ENCODE data around the gene DMD.

Gene DMD

DNA sequence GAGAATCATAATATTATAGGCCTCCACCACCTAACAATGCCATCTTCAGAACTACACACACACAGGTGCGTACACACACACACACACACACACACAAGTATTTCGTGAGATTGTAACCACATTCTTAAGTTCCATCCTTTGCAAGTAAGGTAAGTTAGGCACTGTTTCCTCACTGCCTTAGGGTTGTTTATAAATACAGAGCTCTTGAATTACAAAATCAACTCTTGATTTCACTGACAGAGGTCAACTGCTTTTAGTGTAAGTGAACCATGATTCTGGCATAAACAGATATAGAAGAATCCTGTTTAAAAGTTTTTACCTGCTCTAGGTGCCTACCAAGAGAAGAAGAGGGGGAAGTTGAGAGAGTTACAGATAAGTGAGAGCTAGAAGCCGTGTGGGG is 166.1 kb downstream of the DMD start:
- no peak for DNase-seq (ENCODE audit: low read depth in 2 of 2)

DNA sequence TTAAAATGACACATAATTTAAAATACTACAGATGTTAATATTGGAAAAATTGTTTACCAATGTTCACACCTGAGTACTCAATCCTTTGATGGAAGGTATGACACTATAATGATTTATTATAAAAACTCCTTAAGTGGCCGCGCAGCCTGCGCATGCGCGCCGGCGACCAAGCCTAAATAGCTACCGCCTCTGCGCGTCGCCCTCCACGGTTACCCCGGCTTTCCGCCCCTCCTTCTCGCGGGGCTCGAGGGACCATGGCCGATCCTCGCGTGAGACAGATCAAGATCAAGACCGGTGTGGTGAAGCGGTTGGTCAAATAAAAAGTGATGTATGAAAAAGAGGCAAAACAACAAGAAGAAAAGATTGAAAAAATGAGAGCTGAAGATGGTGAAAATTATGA is 170.2 kb downstream of the DMD start:
- DNase-seq (ENCODE audit: low read depth in 2 of 2) = no peak

GRCh38 chrX:33032700-33033099 is 178.6 kb downstream of the DMD start:
- no peak for DNase-seq (ENCODE audit: low read depth in 2 of 2)

- DNase-seq (ENCODE audit: low read depth in 2 of 2) = no peak
Observed at GRCh38 chrX:33014949-33015348, 196.4 kb downstream of the DMD start.

- DNase-seq (ENCODE audit: low read depth in 2 of 2) = no peak
Observed at GRCh38 chrX:33014086-33014485, 197.3 kb downstream of the DMD start.

- no peak for DNase-seq (ENCODE audit: low read depth in 2 of 2)
Observed at GRCh38 chrX:33001107-33001506, 210.2 kb downstream of the DMD start.

- no peak for DNase-seq (ENCODE audit: low read depth in 2 of 2)
Observed at GRCh38 chrX:32998776-32999175, 212.6 kb downstream of the DMD start.

- DNase-seq (ENCODE audit: low read depth in 2 of 2) = no peak
Observed at GRCh38 chrX:32995427-32995826, 215.9 kb downstream of the DMD start.

DNA sequence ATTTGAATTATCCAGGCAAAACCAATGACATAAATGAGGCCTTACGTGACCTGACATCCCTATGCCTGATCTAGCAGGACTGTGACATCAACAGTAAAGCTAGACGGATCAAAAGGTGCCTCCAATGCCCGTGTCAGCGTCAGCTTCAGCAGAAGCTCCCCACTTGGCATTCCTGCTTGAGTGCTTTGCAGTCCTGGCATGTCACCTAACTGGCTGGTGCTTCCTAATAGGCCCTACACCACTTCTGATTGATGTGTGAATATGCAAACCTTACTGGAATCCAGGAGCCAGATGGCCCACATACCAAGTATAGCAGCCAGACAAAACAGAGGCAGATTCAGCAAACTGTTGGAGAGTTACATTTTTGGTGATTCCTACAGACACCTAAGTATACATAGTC is 224.2 kb downstream of the DMD start:
- DNase-seq (ENCODE audit: low read depth in 2 of 2) = no peak

- no peak for DNase-seq (ENCODE audit: low read depth in 2 of 2)
Observed at GRCh38 chrX:32985544-32985943, 225.8 kb downstream of the DMD start.

DNA sequence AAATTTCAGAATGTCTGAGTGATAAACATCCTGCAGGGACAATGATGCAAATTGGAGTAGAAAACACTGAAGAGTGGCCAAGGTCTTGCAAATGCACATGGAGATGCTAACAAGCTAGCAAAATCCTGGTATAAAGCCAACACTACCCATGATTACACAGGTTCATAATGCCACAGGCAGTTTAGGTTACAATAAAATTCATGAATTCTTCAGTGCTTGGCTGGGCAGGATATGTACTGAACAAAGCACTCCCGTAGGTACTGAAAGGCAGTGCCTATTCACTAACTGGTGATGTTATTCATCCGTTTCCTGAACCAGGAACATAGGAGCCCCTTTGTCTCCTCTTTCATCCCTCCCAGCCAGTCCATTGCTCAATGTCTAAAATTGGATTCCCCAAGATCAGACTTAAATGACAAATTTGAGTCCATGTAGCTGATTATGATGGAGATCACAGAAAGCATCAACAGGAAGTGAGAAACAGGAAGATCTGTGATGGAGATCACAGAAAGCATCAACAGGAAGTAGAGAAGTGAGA is 244.5 kb downstream of the DMD start:
- DNase-seq (ENCODE audit: low read depth in 2 of 2) = no peak

GRCh38 chrX:32954125-32954524 is 257.2 kb downstream of the DMD start:
- no peak for DNase-seq (ENCODE audit: low read depth in 2 of 2)

- DNase-seq (ENCODE audit: low read depth in 2 of 2) = no peak
Observed at GRCh38 chrX:32948130-32948529, 263.2 kb downstream of the DMD start.

- no peak for DNase-seq (ENCODE audit: low read depth in 2 of 2)
Observed at GRCh38 chrX:32937043-32937442, 274.3 kb downstream of the DMD start.

DNA sequence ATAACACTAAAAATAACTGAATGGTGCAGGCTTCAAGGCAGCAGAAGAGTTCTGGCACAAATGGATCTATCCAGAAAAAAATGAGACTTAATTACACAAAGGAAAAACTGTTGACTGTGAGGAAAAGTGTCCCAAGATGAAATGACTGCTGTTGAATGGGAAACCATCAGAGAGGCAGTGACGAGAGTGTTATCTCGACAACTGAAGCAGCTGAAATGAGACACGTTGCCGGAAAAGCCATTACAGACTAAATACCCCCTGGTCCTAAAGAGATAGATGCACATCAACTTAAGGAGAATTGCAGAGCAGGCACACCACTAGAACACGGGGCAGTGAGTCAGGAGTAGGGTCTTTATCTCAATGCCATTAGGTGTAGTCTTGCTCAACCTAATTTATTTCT is 277.8 kb downstream of the DMD start:
- no peak for DNase-seq (ENCODE audit: low read depth in 2 of 2)

- no peak for DNase-seq (ENCODE audit: low read depth in 2 of 2)
Observed at GRCh38 chrX:32929040-32929439, 282.3 kb downstream of the DMD start.

DNA sequence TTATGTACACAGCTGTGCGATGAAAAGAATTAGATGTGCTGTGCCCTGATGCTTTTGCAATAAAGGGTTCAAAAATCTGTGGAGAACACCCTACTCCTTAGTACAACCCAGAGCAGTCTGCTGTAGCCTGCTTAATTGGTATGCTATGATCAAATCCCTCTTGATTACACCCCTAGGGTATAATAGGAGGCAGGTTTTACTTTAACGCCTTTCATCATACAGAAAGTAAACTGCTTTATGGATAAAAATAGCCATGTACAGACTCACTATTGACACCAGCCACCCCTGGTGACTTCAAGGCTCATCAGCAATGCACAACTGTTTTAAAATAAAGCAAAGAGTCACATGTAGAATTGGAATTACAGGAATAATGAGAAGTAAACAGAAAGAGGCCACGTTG is 315.3 kb downstream of the DMD start:
- no peak for DNase-seq (ENCODE audit: low read depth in 2 of 2)

DNA sequence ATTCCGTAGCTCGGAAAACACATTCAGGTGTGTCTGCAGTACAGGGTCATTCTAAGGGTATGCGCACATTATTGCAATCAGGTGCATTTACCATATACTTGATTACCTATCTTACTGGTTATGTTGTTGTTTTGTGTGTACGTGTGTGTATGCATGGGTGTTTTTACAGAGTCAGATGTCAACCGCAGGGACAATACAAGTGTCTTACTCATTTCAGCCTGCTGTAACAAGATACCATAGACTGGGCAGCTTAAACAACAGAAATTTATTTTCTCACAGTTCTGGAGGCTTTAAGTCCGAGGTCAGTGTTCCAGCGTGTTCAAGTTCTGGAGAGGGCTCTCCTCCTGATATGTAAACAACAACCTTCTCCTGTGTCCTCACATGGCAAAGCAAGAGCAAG is 316.7 kb downstream of the DMD start:
- no peak for DNase-seq (ENCODE audit: low read depth in 2 of 2)

GRCh38 chrX:32893751-32894150 is 317.6 kb downstream of the DMD start:
- DNase-seq (ENCODE audit: low read depth in 2 of 2) = no peak

GRCh38 chrX:32877592-32877991 is 333.8 kb downstream of the DMD start:
- DNase-seq (ENCODE audit: low read depth in 2 of 2) = no peak

DNA sequence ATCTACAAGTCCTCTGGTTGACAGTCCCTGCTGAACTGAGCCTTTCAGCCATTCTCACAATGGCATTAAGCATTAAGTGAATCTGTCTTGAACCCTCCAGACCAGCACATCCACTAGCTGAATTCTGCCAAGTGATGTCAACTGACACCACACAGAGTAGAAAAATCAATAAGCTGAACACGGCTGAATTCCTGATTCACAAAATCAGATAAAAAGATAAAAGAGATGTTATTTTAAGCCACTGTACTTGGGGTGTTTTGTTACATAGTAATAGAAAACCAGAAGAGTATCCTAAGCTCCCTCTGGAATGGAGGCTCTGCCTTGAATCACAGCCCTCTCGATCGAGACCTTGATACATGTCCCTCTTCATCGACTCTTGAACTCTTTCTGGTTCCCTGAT is 336.5 kb downstream of the DMD start:
- DNase-seq (ENCODE audit: low read depth in 2 of 2) = no peak

DNA sequence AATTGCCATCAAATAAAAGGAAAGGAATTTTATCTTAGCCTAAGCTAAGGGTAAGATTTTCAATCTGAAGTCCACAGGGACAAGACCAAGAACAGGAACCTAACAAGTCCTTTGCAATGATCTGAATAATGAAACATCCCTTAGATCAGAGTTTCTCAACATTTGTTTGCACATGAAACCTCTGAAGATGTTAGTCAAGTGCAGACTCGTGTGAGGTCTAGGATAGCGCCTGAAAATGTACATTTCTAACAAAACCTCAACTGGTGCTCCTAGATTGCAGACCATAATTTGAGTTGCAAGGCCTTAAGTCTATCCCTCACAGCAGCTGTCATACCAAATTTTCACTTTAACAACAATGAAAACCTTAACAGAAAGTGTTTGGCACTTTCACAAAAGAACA is 337.6 kb downstream of the DMD start:
- DNase-seq (ENCODE audit: low read depth in 2 of 2) = no peak

- DNase-seq (ENCODE audit: low read depth in 2 of 2) = no peak
Observed at GRCh38 chrX:32871636-32872035, 339.7 kb downstream of the DMD start.

GRCh38 chrX:32868524-32868895 is 342.8 kb downstream of the DMD start:
- DNase-seq (ENCODE audit: low read depth in 2 of 2) = no peak

All from activated CD8-positive, alpha-beta memory T cell treated with anti-CD3 and anti-CD28 coated beads for 4 hours (primary cell).